K562 (cell line): ENCODE measurements around the gene PPP1CC. TPM values are rescaled to one million over a fixed set of nuclear protein-coding genes. Genes with fewer than 3 reads are reported as not detected.

Experiments
- ATAC-seq: fragments of 200-7000 bp; cut with Tn5 transposase; 3 replicates; pipeline ENCODE4 v1.9.1; 2020; ENCODE audit warnings: moderate library complexity
- BruUV-seq: library from RNA; stranded (reverse); fragments of 400-500 nt; replicated peaks from 2 replicates; lab custom pipeline; 2021; lab: Mats Ljungman, UMichigan
- CTCF ChIA-PET: fragments of 300-600 bp; formaldehyde crosslinking; extraction: SDS; loops from one replicate; lab custom pipeline; 2021; ENCODE audit warnings: low intra/inter-chr PET ratio; lab: Yijun Ruan, JAX
- POLR2A ChIA-PET: fragments of 300-600, 350-650 bp; sonication (Branson Sonifier 250); formaldehyde crosslinking; extraction: SDS; loops from one replicate; lab custom pipeline; 2021; ENCODE audit warnings: antibody characterized with exemption, inconsistent platforms; lab: Yijun Ruan, JAX
- DNase-seq, 4 experiments: peaks; one replicate each; pipeline versions ENCODE4 v3.0.0 to v3.0.0-alpha.2; 2011 to 2018; ENCODE audit warnings: low spot score in 3 of 4, mixed read lengths in 3 of 4; ENCODE audit errors: extremely low read depth in 1 of 4
- FAIRE-seq: peaks from 2 replicates; lab custom pipeline; 2011; peaks lifted over from hg19 to GRCh38; lab: Jason Lieb, UNC
- H2AFZ ChIP-seq: 2 replicates; pipeline ENCODE4 v1.6.0; 2011; ENCODE audit warnings: low read depth, low read length, control low read depth, inconsistent platforms
- H3K27ac ChIP-seq: fragments of 200-600 bp; 3 replicates; pipeline ENCODE4 v1.8.0; 2011; ENCODE audit warnings: low read depth, mild to moderate bottlenecking, control low read depth, inconsistent platforms, low read length, moderate library complexity, mixed read lengths; ENCODE audit errors: extremely low read depth
- H3K27me3 ChIP-seq, 2 experiments: fragments of 300-600 bp in 1 of 2; 2 replicates in 1 of 2; 3 replicates in 1 of 2; pipeline versions ENCODE4 v1.6.0 to v1.8.0; 2011; ENCODE audit warnings: inconsistent platforms in 2 of 2, low read length in 2 of 2, mild to moderate bottlenecking in 1 of 2, mixed read lengths in 1 of 2, moderate library complexity in 1 of 2; ENCODE audit not compliant: control insufficient read depth in 2 of 2, insufficient read depth in 2 of 2
- H3K36me3 ChIP-seq: fragments of 300-600 bp; 3 replicates; pipeline ENCODE4 v1.8.0; 2011; ENCODE audit warnings: mild to moderate bottlenecking, low read length, inconsistent platforms; ENCODE audit not compliant: control insufficient read depth, insufficient read depth
- H3K4me1 ChIP-seq, 2 experiments: fragments of 200-600 bp in 1 of 2; replicated peaks in 1 of 2; 2 replicates in 1 of 2; 3 replicates in 1 of 2; pipeline versions ENCODE4 v1.5.1 to v1.8.0; 2011; ENCODE audit warnings: inconsistent platforms in 2 of 2, low read length in 2 of 2, mild to moderate bottlenecking in 1 of 2, mixed read lengths in 1 of 2, moderate library complexity in 1 of 2; ENCODE audit not compliant: control insufficient read depth in 2 of 2, insufficient read depth in 2 of 2
- H3K4me2 ChIP-seq: 2 replicates; pipeline ENCODE4 v1.6.1; 2011; ENCODE audit warnings: low read length, control low read depth, inconsistent platforms, mixed read lengths; ENCODE audit not compliant: insufficient read depth
- H3K4me3 ChIP-seq: fragments of 200-600 bp; sonication (generic), shearing (Covaris generic); 2 replicates; pipeline ENCODE4 v1.5.1; 2016; ENCODE audit warnings: control low read depth, inconsistent platforms
- H3K79me2 ChIP-seq: fragments of 200-600 bp; 3 replicates; pipeline ENCODE4 v1.8.0; 2011; ENCODE audit warnings: low read length, inconsistent platforms; ENCODE audit not compliant: control insufficient read depth, insufficient read depth
- H3K9ac ChIP-seq, 2 experiments: 2 replicates each; pipeline versions ENCODE4 v1.6.0 to v1.6.1; 2011; ENCODE audit warnings: low read depth in 2 of 2, low read length in 2 of 2, control low read depth in 1 of 2, inconsistent platforms in 1 of 2, mild to moderate bottlenecking in 1 of 2, mixed read lengths in 1 of 2; ENCODE audit not compliant: insufficient read depth in 1 of 2
- H3K9me1 ChIP-seq: one replicate; pipeline ENCODE4 v1.6.0; 2011; ENCODE audit warnings: inconsistent platforms, mild to moderate bottlenecking, low read length, moderate library complexity; ENCODE audit not compliant: control insufficient read depth, insufficient read depth
- H3K9me3 ChIP-seq: replicated peaks from 2 replicates; pipeline ENCODE4 v1.5.1; 2011; ENCODE audit warnings: low read depth, low read length, inconsistent platforms; ENCODE audit not compliant: control insufficient read depth, insufficient read depth
- H4K20me1 ChIP-seq: replicated peaks from 2 replicates; pipeline ENCODE4 v1.6.1; 2011; ENCODE audit warnings: low read length, inconsistent platforms, mixed read lengths; ENCODE audit not compliant: control insufficient read depth, insufficient read depth
- MEF2A ChIP-seq: IDR thresholded peaks from 2 replicates; pipeline ENCODE4 v1.6.1; 2011; ENCODE audit warnings: low read depth, mild to moderate bottlenecking, low read length, moderate library complexity; ENCODE audit not compliant: control insufficient read depth
- MEIS2 ChIP-seq: fragments of 450-650 bp; IDR thresholded peaks from 2 replicates; pipeline ENCODE4 v1.6.1; 2014; ENCODE audit warnings: mild to moderate bottlenecking; ENCODE audit not compliant: partially characterized antibody
- SPI1 ChIP-seq: IDR thresholded peaks from 2 replicates; pipeline ENCODE4 v1.6.1; 2011; ENCODE audit warnings: low read depth, low read length, control low read depth, borderline replicate concordance
- TCFL5 ChIP-seq: fragments of 250-450 bp; sonication (Bioruptor Pico); conservative IDR thresholded peaks from 2 replicates; pipeline ENCODE4 v1.6.1; 2021; ENCODE audit warnings: mild to moderate bottlenecking, moderate library complexity, matching md5 sums
- ZNF277 ChIP-seq: fragments of 250-450 bp; sonication (Bioruptor Pico); IDR thresholded peaks from 2 replicates; pipeline ENCODE4 v1.8.0; 2022; ENCODE audit warnings: inconsistent platforms, mild to moderate bottlenecking, moderate library complexity, borderline replicate concordance
- WGBS: fragments of 100-300 bp; shearing (Covaris generic); methylation state at CpG from one replicate; pipeline ENCODE4 v1.1.6; 2016; ENCODE audit warnings: low coverage, mixed read lengths; ENCODE audit not compliant: insufficient coverage; ENCODE audit errors: missing lambda C conversion rate; 5-methylcytosine and 5-hydroxymethylcytosine counted together
- in situ Hi-C: fragments of 300-500 bp; cut with MboI; formaldehyde crosslinking; loops from 4 replicates; pipeline ENCODE4 v1.15.0; 2018; ENCODE audit warnings: inconsistent platforms, mixed read lengths
- intact Hi-C: fragments of 100-400 bp; cut with micrococcal nuclease; formaldehyde crosslinking; loops from 2 replicates; pipeline ENCODE4 v1.14.2; 2022
- polyA plus RNA-seq, 8 experiments: library from polyadenylated mRNA; depleted of rRNA in 4 of 8; stranded (reverse) in 5 of 8; unstranded in 3 of 8; fragments of >200 nt; fragmentation: Nextera tagmentation in 2 of 8; fragmentation: Illumina TruSeq in 1 of 8; extraction: Ambion mirVana in 2 of 8; extraction: Trizol in 1 of 8; gene quantifications; 2 replicates each; pipeline versions ENCODE4 v1.2.1 to v1.2.3, GENCODE V29; 2011 to 2014; ENCODE audit warnings: inconsistent platforms in 1 of 8, missing spikeins in 1 of 8
- total RNA-seq, 7 experiments: library from RNA; depleted of rRNA in 6 of 7; stranded (reverse); fragments of >200 nt in 6 of 7; fragmentation: Illumina TruSeq in 2 of 7; extraction: Trizol in 2 of 7; gene quantifications; 2 replicates each; pipeline versions ENCODE4 v1.2.1 to v1.2.3, GENCODE V29; 2011 to 2021; ENCODE audit warnings: low replicate concordance in 1 of 7
- TF ChIP-seq, protein P1 (sequence below): fragments of 450-650 bp; IDR thresholded peaks from 2 replicates; pipeline ENCODE4 v1.6.1; 2016; ENCODE audit warnings: mild to moderate bottlenecking, moderate library complexity

Gene PPP1CC
- total and polyA plus RNA-seq, 9 of the 15 experiments (the other 6 are each of a cell fraction or from before 2014, with no cell fraction given): 67.4 to 286 (median 195) TPM

GRCh38 chr12:110741341-110742095, 1.2 kb downstream of the PPP1CC start:
- Histone ChIP-seq H3K79me2 (peaks cover 62% of the 10 kb centered on the region), H3K9me1 (peaks cover 3% of the 10 kb centered on the region), H3K4me2 (peak overlapping the region; percentile 82), H3K27ac (peak overlapping the region; percentile 87), H3K27me3 (no peaks in the 10 kb centered on the region), H2AFZ (0 out of 2 replicates have a peak overlapping the region, but pooled peaks have one; percentile 20), H4K20me1 (peaks cover 37% of the 10 kb centered on the region), H3K4me3 (peak overlapping the region; percentile 85), H3K9ac (peak overlapping the region; percentile 73 to 100), H3K9me3 (no peaks in the 10 kb centered on the region), H3K36me3 (peaks cover 40% of the 10 kb centered on the region), H3K4me1 (peaks cover 25 to 38% of the 10 kb centered on the region in 2 experiments)
- under 1% methylated on average over 14 of the region's 14 CpGs for WGBS
- in situ Hi-C loops (no loop called here), intact Hi-C loops (loop anchor here (5.0 kb wide), 1 partner anchor 86 kb away; no protein-coding TSS in a partner anchor)
- ATAC-seq (peak; percentile 48), FAIRE-seq (peak; percentile 72), DNase-seq (peak in 2 of 4 experiments; percentile 25 to 69)
- POLR2A ChIA-PET: interaction anchor here (0.7 to 1.3 kb wide), 5 partner anchors 11 to 105 kb away, joined by 3 to 11 read pairs (median 5); partner anchors contain the start of gene CCDC63
- CTCF ChIA-PET: no interaction called here
- TSS peak; percentile 51 for BruUV-seq
- no peak for TF ChIP-seq MEF2A
- no peak for TF ChIP-seq ZNF277
- TF ChIP-seq MEIS2: peak; percentile 83
- peak; percentile 56; the same call in 1 of the 2 replicates for TF ChIP-seq SPI1
- TF ChIP-seq, protein P1, sequence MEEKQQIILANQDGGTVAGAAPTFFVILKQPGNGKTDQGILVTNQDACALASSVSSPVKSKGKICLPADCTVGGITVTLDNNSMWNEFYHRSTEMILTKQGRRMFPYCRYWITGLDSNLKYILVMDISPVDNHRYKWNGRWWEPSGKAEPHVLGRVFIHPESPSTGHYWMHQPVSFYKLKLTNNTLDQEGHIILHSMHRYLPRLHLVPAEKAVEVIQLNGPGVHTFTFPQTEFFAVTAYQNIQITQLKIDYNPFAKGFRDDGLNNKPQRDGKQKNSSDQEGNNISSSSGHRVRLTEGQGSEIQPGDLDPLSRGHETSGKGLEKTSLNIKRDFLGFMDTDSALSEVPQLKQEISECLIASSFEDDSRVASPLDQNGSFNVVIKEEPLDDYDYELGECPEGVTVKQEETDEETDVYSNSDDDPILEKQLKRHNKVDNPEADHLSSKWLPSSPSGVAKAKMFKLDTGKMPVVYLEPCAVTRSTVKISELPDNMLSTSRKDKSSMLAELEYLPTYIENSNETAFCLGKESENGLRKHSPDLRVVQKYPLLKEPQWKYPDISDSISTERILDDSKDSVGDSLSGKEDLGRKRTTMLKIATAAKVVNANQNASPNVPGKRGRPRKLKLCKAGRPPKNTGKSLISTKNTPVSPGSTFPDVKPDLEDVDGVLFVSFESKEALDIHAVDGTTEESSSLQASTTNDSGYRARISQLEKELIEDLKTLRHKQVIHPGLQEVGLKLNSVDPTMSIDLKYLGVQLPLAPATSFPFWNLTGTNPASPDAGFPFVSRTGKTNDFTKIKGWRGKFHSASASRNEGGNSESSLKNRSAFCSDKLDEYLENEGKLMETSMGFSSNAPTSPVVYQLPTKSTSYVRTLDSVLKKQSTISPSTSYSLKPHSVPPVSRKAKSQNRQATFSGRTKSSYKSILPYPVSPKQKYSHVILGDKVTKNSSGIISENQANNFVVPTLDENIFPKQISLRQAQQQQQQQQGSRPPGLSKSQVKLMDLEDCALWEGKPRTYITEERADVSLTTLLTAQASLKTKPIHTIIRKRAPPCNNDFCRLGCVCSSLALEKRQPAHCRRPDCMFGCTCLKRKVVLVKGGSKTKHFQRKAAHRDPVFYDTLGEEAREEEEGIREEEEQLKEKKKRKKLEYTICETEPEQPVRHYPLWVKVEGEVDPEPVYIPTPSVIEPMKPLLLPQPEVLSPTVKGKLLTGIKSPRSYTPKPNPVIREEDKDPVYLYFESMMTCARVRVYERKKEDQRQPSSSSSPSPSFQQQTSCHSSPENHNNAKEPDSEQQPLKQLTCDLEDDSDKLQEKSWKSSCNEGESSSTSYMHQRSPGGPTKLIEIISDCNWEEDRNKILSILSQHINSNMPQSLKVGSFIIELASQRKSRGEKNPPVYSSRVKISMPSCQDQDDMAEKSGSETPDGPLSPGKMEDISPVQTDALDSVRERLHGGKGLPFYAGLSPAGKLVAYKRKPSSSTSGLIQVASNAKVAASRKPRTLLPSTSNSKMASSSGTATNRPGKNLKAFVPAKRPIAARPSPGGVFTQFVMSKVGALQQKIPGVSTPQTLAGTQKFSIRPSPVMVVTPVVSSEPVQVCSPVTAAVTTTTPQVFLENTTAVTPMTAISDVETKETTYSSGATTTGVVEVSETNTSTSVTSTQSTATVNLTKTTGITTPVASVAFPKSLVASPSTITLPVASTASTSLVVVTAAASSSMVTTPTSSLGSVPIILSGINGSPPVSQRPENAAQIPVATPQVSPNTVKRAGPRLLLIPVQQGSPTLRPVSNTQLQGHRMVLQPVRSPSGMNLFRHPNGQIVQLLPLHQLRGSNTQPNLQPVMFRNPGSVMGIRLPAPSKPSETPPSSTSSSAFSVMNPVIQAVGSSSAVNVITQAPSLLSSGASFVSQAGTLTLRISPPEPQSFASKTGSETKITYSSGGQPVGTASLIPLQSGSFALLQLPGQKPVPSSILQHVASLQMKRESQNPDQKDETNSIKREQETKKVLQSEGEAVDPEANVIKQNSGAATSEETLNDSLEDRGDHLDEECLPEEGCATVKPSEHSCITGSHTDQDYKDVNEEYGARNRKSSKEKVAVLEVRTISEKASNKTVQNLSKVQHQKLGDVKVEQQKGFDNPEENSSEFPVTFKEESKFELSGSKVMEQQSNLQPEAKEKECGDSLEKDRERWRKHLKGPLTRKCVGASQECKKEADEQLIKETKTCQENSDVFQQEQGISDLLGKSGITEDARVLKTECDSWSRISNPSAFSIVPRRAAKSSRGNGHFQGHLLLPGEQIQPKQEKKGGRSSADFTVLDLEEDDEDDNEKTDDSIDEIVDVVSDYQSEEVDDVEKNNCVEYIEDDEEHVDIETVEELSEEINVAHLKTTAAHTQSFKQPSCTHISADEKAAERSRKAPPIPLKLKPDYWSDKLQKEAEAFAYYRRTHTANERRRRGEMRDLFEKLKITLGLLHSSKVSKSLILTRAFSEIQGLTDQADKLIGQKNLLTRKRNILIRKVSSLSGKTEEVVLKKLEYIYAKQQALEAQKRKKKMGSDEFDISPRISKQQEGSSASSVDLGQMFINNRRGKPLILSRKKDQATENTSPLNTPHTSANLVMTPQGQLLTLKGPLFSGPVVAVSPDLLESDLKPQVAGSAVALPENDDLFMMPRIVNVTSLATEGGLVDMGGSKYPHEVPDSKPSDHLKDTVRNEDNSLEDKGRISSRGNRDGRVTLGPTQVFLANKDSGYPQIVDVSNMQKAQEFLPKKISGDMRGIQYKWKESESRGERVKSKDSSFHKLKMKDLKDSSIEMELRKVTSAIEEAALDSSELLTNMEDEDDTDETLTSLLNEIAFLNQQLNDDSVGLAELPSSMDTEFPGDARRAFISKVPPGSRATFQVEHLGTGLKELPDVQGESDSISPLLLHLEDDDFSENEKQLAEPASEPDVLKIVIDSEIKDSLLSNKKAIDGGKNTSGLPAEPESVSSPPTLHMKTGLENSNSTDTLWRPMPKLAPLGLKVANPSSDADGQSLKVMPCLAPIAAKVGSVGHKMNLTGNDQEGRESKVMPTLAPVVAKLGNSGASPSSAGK: peak; percentile 20; the same call in 1 of the 2 replicates
- no peak for TF ChIP-seq TCFL5 (CRISPR knock-in tag)
